Activated CD4-positive, alpha-beta memory T cell treated with anti-CD3 and anti-CD28 coated beads for 36 hours (primary cell): ENCODE results near the gene TMIGD2. TPM values are rescaled to one million over a fixed set of nuclear protein-coding genes. Genes with fewer than 3 reads are reported as not detected.

ENCODE experiments used
- CTCF ChIA-PET: fragments of 350-600 bp; sonication (Branson Sonifier 250); formaldehyde crosslinking; loops from one replicate; lab custom pipeline; 2021; ENCODE audit warnings: antibody characterized with exemption, inconsistent platforms; lab: Charles Lee
- POLR2A ChIA-PET: fragments of 350-600 bp; sonication (Branson Sonifier 250); formaldehyde crosslinking; loops from one replicate; lab custom pipeline; 2021; ENCODE audit warnings: antibody characterized with exemption; lab: Charles Lee
- DNase-seq: peaks from one replicate; pipeline ENCODE4 v3.0.0-alpha.2; 2020
- H3K27ac Mint-ChIP-seq: one replicate; pipeline ENCODE4 v1.8.0; 2021; ENCODE audit warnings: mixed read lengths
- H3K27me3 Mint-ChIP-seq: one replicate; pipeline ENCODE4 v1.8.0; 2021; ENCODE audit warnings: mixed read lengths
- H3K36me3 Mint-ChIP-seq: one replicate; pipeline ENCODE4 v1.8.0; 2021; ENCODE audit warnings: mixed read lengths
- H3K4me1 Mint-ChIP-seq: one replicate; pipeline ENCODE4 v1.8.0; 2021; ENCODE audit warnings: low read depth, mixed read lengths
- H3K4me3 Mint-ChIP-seq: one replicate; pipeline ENCODE4 v1.8.0; 2021; ENCODE audit warnings: mild to moderate bottlenecking, mixed read lengths
- H3K9me3 Mint-ChIP-seq: one replicate; pipeline ENCODE4 v1.8.0; 2021; ENCODE audit warnings: mixed read lengths
- intact Hi-C: fragments of 100-400 bp; cut with micrococcal nuclease; formaldehyde crosslinking; loops from one replicate; pipeline ENCODE4 v1.15.1; 2023
- total RNA-seq, 2 experiments: library from RNA; stranded (reverse); gene quantifications; one replicate each; pipeline ENCODE4 v1.2.3, GENCODE V29; 2021

Gene TMIGD2
- total RNA-seq, 2 experiments from 2014 or later: 2.4 to 2.6 TPM

DNA sequence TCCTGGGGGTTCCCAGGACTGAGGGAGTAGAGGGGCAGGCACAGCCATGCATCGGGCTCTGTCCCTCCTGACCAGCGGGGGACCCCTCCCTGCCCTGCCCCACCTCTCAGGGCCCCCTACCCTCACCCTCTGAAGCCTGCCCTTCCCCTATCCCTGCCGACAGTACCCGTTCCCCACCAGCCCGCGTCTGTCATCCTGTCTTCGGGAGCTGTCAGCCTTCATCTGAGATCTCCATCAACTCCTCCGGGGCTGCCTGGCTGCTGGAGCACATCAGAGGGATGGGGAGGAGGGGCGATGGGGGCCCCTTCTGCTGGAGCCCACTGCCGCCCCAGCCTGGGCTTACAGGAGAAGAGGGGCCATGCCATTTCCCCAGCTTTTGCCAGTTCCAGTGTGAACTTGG is 29.3 kb downstream of the TMIGD2 start:
- no peak for DNase-seq
- no peaks in the 10 kb centered on the region for H3K9me3 Mint-ChIP-seq
- CTCF ChIA-PET: interaction anchor here (3.7 kb wide), 1 partner anchor 80 kb away, joined by 19 read pairs; no protein-coding TSS in a partner anchor
- H3K36me3 Mint-ChIP-seq: peaks cover 13% of the 10 kb centered on the region
- POLR2A ChIA-PET: no interaction called here
- no peaks in the 10 kb centered on the region for H3K27me3 Mint-ChIP-seq
- intact Hi-C loops: no loop called here
- no peaks in the 10 kb centered on the region for H3K4me1 Mint-ChIP-seq
- no peak overlapping the region for H3K27ac Mint-ChIP-seq
- no peak overlapping the region for H3K4me3 Mint-ChIP-seq

DNA sequence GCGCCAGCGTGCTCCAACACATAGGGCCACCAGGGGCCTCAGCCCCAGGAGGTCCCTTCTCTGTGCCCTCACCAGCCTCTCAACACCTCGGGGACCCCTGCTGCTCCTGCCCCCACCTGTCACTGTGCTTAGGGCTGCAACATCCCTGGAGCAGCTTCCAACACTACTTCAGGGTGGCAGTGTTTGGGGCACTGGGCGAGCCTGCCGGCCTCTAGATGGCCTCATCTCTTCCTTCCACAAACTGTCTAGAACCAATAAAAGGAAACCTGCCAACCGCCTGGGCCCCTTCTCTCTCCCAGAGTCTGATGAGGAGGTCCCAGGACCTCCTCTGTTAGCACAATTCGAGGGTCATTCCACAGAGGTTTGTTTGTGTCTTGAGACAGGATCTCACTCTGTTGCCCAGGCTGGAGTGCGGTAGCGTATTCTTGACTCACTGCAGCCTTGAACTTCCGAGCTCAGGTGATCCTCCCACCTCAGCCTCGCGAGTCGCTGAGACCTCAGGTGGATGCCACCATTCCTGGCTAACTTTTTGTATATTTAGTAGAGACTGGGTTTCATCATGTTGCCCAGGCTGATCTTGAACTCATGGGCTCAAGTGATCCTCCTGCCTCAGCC is 33.3 kb downstream of the TMIGD2 start:
- ChIA-PET CTCF (interaction anchor here (1.2 to 5.4 kb wide), 6 partner anchors 20 to 256 kb away, joined by 3 to 93 read pairs (median 14); partner anchors contain the start of gene YJU2), POLR2A (no interaction called here)
- intact Hi-C loops: loop anchor here (10.0 kb wide), 1 partner anchor 256 kb away; no protein-coding TSS in a partner anchor
- Mint-ChIP-seq H3K9me3 (no peaks in the 10 kb centered on the region), H3K27me3 (no peaks in the 10 kb centered on the region), H3K27ac (no peak overlapping the region), H3K4me1 (peaks cover 7% of the 10 kb centered on the region), H3K36me3 (peaks cover 30% of the 10 kb centered on the region), H3K4me3 (no peak overlapping the region)
- no peak for DNase-seq

DNA sequence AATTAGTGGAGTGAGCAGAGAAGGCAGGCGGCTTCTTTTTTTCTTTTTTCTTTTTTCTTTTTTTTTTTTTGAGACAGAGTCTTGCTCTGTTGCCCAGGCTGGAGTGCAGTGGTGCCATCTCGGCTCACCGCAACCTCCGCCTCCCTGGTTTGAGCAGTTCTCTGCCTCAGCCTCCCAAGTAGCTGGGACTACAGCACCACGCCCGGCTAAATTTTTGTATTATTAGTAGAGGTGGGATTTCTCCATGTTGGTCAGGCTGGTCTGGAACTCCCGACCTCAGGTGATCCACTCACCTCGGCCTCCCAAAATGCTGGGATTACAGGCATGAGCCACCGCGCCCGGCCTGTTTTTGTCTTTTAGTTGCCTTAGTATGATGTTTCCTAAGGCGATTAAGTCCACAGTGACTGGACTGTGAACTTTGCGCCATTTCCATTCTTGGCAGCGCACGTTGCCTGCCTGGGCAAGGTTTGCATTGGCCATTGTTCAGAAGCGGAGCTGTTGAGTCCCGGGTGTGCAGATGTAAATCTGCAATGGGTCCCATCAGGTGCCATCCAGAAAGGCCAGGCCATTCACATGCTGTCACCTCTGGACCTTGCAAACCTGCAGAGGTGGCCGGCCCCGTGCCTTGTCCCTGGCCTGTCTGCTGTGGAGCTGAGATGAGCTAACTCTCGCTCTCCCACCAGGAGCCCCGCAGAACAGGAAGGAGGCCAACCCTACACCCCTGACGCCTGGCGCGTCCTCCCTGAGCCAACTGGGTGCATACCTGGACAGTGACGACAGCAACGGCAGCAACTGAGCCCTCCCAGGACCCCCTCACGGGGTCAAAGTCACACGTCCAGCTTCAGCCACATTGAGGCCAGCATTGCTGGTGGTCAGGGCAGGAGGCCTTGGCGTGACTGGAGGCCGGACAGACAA is 34.0 kb downstream of the TMIGD2 start:
- Mint-ChIP-seq H3K9me3 (no peaks in the 10 kb centered on the region), H3K4me1 (peaks cover 7% of the 10 kb centered on the region), H3K27ac (no peak overlapping the region), H3K36me3 (peaks cover 30% of the 10 kb centered on the region), H3K27me3 (no peaks in the 10 kb centered on the region), H3K4me3 (no peak overlapping the region)
- intact Hi-C loops: loop anchor here (1.0 to 10.0 kb wide), 3 partner anchors 84 to 257 kb away; no protein-coding TSS in a partner anchor
- ChIA-PET CTCF (interaction anchor here (0.9 to 5.4 kb wide), 16 partner anchors 10 to 257 kb away, joined by 3 to 93 read pairs (median 8); partner anchors contain the start of genes CHAF1A, MPND, SH3GL1 and YJU2), POLR2A (no interaction called here)
- DNase-seq: no peak

DNA sequence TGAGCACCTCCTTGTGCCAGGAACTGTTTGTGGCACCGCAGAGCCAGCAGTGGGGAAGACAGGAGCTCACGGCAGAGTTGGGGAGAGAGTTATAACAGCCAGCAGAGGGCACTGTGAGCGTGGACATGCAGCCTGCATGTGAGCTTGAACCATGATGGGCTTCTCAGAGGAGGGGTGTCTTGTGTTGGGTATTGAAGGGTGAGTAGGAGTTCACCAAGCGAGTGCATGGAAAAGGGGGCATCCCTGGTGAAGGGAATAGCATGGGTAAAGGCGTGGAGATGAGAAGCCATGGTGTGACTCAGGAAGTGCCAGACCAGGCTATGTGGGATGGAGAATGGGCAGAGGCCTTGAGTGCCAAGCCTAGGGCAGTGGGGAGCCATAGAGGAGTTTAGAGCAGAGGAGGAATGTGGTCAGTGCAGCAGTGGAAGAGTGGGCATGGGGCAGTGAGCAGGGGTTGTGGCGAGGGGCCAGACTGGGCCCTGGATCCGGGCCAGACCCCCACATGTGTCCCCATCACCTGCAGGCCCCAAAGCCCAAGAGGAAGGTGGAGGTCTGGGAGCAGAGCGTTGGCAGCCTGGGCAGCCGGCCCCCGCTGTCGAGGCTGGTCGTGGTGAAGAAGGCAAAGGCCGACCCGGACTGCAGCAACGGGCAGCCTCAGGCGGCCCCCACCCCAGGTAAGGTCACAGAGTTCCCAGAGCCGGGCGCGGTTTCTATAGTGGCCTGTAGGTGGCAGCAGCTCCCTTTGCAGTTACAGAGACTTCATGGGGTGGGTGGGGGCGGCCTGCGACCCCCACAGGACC is 34.9 kb downstream of the TMIGD2 start:
- peaks cover 7% of the 10 kb centered on the region for H3K4me1 Mint-ChIP-seq
- CTCF ChIA-PET: interaction anchor here (0.7 to 5.4 kb wide), 39 partner anchors 11 to 258 kb away, joined by 3 to 93 read pairs (median 4); partner anchors contain the start of genes CHAF1A, FSD1, MPND and SH3GL1
- H3K9me3 Mint-ChIP-seq: no peaks in the 10 kb centered on the region
- DNase-seq: peak; percentile 68
- POLR2A ChIA-PET: interaction anchor here (1.1 kb wide), 1 partner anchor 9 kb away, joined by 3 read pairs; no protein-coding TSS in a partner anchor
- H3K4me3 Mint-ChIP-seq: no peak overlapping the region
- H3K27me3 Mint-ChIP-seq: no peaks in the 10 kb centered on the region
- H3K27ac Mint-ChIP-seq: no peak overlapping the region
- peaks cover 32% of the 10 kb centered on the region for H3K36me3 Mint-ChIP-seq
- intact Hi-C loops: loop anchor here (1.0 to 10.0 kb wide), 3 partner anchors 85 to 258 kb away; no protein-coding TSS in a partner anchor

DNA sequence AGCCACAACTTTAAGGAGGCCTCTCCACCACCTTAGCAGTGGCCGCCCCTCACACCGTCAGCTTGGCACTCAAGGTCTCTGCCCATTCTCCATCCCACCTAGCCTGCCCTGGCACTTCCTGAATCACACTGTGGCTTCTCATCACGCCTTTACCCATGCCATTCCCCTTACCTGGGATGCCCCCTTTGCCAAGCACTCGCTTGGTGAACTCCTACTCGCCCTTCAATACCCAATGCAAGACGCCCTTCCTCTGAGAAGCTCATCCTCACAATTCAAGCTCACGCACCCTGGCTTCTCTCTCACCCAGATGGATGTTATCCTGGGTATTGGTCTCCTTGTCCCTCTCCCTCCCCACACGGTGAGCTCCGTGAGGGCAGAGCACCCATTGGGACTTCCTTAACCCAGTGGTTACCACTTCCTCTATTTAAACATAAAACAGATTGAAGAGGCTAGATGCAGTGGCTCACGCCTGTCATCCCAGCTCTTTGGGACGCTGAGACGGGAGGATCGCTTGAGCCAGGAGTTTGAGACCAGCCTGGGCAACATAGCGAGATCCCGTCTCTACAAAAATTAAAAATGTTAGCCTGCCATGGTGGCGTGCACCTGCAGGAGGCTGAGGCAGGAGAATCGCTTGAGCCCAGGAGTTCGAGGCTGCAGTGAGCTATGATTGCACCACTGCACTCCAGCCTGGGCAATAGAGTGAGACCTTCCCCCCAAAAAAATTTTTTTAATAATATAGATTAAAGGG is 35.8 kb downstream of the TMIGD2 start:
- POLR2A ChIA-PET: interaction anchor here (1.1 kb wide), 1 partner anchor 10 kb away, joined by 3 read pairs; no protein-coding TSS in a partner anchor
- Mint-ChIP-seq H3K27me3 (no peaks in the 10 kb centered on the region), H3K9me3 (no peaks in the 10 kb centered on the region), H3K27ac (no peak overlapping the region), H3K4me3 (no peak overlapping the region), H3K4me1 (peaks cover 7% of the 10 kb centered on the region), H3K36me3 (peaks cover 29% of the 10 kb centered on the region)
- no peak for DNase-seq
- intact Hi-C loops: loop anchor here (10.0 kb wide), 1 partner anchor 258 kb away; no protein-coding TSS in a partner anchor
- CTCF ChIA-PET: interaction anchor here (0.7 to 5.4 kb wide), 33 partner anchors 10 to 259 kb away, joined by 3 to 93 read pairs (median 4); partner anchors contain the start of genes CHAF1A, FSD1, MPND and SH3GL1

DNA sequence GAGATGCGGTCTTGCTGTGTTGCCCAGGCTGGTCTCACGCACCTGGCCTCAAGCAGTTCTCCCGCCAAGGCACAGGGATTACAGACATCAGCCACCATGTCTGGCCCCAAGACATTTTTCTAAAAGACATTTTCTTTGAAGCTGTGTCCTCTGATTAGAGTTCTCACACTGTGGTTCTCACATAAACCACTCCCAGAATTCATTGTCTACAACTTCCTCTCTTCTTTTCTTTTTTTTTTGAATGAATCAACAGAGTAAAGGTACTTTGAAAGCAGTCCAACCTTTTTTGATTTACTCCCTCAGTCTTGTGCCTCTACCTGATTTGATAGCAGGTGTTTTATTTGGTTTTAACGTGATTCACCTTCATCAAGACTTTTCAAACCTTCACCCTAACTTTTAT is 37.4 kb downstream of the TMIGD2 start:
- H3K36me3 Mint-ChIP-seq: peaks cover 30% of the 10 kb centered on the region
- H3K9me3 Mint-ChIP-seq: no peaks in the 10 kb centered on the region
- ChIA-PET CTCF (interaction anchor here (1.3 kb wide), 1 partner anchor 88 kb away, joined by 3 read pairs; no protein-coding TSS in a partner anchor), POLR2A (interaction anchor here (1.6 kb wide), 1 partner anchor 97 kb away, joined by 3 read pairs; no protein-coding TSS in a partner anchor)
- intact Hi-C loops: loop anchor here (10.0 kb wide), 1 partner anchor 260 kb away; no protein-coding TSS in a partner anchor
- no peaks in the 10 kb centered on the region for H3K27me3 Mint-ChIP-seq
- no peak for DNase-seq
- peak overlapping the region; percentile 57 for H3K27ac Mint-ChIP-seq
- no peak overlapping the region for H3K4me3 Mint-ChIP-seq
- H3K4me1 Mint-ChIP-seq: peaks cover 7% of the 10 kb centered on the region

DNA sequence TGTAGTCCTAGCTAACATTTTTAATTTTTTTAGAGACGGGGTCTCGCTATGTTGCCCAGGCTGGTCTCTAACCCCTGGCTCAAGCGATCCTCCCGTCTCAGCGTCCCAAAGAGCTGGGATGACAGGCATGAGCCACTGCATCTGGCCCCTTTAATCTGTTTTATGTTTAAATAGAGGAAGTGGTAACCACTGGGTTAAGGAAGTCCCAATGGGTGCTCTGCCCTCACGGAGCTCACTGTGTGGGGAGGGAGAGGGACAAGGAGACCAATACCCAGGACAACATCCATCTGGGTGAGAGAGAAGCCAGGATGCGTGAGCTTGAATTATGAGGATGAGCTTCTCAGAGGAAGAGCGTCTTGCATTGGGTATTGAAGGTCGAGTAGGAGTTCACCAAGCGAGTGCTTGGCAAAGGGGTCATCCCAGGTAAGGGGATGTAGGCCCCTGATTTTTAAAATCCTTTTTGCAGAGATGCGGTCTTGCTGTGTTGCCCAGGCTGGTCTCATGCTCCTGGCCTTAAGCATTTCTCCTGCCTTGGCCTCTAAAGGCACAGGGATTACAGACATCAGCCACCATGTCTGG is 41.5 kb downstream of the TMIGD2 start:
- no peak overlapping the region for H3K4me3 Mint-ChIP-seq
- intact Hi-C loops: loop anchor here (10.0 kb wide), 1 partner anchor 264 kb away; no protein-coding TSS in a partner anchor
- ChIA-PET POLR2A (interaction anchor here (0.6 kb wide), 1 partner anchor 147 kb away, joined by 3 read pairs; no protein-coding TSS in a partner anchor), CTCF (no interaction called here)
- DNase-seq: no peak
- peaks cover 5% of the 10 kb centered on the region for H3K4me1 Mint-ChIP-seq
- no peaks in the 10 kb centered on the region for H3K27me3 Mint-ChIP-seq
- H3K27ac Mint-ChIP-seq: no peak overlapping the region
- peaks cover 25% of the 10 kb centered on the region for H3K36me3 Mint-ChIP-seq
- peaks cover 6% of the 10 kb centered on the region for H3K9me3 Mint-ChIP-seq

DNA sequence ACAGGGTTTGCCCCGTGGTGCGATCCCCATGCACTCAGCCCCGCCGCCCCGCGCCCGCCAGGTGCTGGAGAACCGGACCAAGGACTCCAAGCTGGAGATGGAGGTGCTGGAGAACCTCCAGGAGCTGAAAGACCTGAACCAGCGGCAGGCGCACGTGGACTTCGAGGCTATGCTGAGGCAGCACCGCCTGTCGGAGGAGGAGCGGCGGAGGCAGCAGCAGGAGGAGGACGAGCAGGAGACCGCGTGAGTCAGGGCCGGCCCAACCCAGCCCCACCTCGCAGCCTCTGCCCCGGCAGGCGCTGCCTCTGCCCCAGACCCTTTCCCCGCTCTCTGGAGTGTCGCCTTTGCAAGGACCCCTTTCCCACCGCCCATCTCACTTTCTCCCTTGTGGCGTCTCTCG is 44.0 kb downstream of the TMIGD2 start:
- intact Hi-C loops: no loop called here
- CTCF ChIA-PET: no interaction called here
- DNase-seq: no peak

DNA sequence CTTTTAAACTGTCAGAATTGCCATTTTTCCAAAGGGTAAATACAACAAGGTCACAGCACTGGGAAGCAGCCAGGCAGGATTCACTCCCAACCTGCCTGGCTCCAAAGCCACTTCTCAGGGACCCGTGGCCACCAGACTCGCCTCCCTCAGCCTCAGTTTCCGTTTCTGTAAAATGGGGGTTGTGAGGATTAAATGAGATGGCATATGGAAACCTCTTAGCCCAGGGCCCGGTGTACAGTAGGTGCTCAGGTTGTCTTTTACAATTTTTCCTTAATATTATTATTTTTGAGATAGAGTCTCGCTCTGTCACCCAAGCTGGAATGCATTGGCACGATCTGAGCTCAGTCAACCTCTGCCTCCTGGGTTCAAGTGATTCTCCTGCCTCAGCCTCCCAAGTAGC is 45.2 kb downstream of the TMIGD2 start:
- Mint-ChIP-seq H3K36me3 (peaks cover 41% of the 10 kb centered on the region), H3K27me3 (no peaks in the 10 kb centered on the region), H3K4me3 (no peak overlapping the region), H3K9me3 (peaks cover 6% of the 10 kb centered on the region), H3K4me1 (no peaks in the 10 kb centered on the region), H3K27ac (no peak overlapping the region)
- no peak for DNase-seq
- POLR2A ChIA-PET: no interaction called here
- intact Hi-C loops: no loop called here
- CTCF ChIA-PET: interaction anchor here (0.6 to 1.4 kb wide), 3 partner anchors 10 to 42 kb away, joined by 3 to 7 read pairs (median 4); no protein-coding TSS in a partner anchor

More for the DNA sequence above, 44.0 kb downstream of the TMIGD2 start:
- Mint-ChIP-seq H3K36me3 (peaks cover 34% of the 10 kb centered on the region), H3K4me1 (no peaks in the 10 kb centered on the region), H3K27ac (no peak overlapping the region), H3K9me3 (peaks cover 6% of the 10 kb centered on the region), H3K27me3 (no peaks in the 10 kb centered on the region), H3K4me3 (no peak overlapping the region)
- POLR2A ChIA-PET: no interaction called here

DNA sequence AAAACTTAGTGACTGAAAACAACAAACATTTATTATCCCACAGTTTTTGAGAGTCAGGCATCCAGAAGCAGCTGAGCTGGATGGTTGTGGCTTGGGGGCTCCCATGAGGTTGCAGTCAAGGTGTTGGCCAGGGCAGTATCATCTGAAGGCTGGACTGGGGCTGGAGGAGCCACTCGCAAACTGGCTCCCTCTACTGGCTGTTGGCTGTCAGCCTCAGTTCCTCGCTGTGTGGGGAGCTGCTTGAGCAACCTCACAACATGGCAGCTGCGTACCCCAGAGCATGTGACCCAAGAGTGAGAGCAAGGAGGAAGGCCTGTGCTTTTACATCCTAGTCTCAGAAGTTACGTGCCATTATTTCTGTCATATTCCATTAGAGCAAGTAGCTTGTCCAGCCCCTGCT is 45.6 kb downstream of the TMIGD2 start:
- peaks cover 45% of the 10 kb centered on the region for H3K36me3 Mint-ChIP-seq
- H3K4me1 Mint-ChIP-seq: no peaks in the 10 kb centered on the region
- H3K9me3 Mint-ChIP-seq: peaks cover 6% of the 10 kb centered on the region
- no peaks in the 10 kb centered on the region for H3K27me3 Mint-ChIP-seq
- DNase-seq: peak; percentile 22
- CTCF ChIA-PET: interaction anchor here (0.9 to 1.4 kb wide), 3 partner anchors 11 to 64 kb away, joined by 3 to 7 read pairs (median 4); no protein-coding TSS in a partner anchor
- intact Hi-C loops: no loop called here
- H3K4me3 Mint-ChIP-seq: no peak overlapping the region
- H3K27ac Mint-ChIP-seq: no peak overlapping the region
- POLR2A ChIA-PET: no interaction called here
